Measurements from ENCODE around the gene ZNF836.

DNA sequence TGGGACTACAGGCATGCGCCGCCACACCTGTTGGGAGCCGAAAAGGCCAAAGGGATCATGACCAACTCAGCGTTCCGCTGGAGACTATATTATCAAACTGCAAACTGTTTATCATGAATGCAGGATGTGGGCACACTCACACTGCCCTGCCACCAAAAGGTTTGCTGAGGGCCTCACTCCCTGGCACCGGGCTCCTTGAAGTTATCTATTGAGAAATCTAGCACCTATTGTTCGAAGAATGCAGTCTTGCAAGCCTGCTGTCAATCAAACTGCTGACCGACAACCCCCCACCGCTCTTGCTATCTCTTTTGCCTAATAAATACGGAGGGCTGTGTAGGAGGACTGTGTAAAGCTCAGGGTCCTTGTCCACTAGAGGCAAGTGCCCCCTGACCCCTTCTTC is 5.2 kb upstream of the ZNF836 start:
- no peak for TF ChIP-seq POLR2A (IDR thresholded peaks at IDR 0.05)
- TF ChIP-seq, protein P1, sequence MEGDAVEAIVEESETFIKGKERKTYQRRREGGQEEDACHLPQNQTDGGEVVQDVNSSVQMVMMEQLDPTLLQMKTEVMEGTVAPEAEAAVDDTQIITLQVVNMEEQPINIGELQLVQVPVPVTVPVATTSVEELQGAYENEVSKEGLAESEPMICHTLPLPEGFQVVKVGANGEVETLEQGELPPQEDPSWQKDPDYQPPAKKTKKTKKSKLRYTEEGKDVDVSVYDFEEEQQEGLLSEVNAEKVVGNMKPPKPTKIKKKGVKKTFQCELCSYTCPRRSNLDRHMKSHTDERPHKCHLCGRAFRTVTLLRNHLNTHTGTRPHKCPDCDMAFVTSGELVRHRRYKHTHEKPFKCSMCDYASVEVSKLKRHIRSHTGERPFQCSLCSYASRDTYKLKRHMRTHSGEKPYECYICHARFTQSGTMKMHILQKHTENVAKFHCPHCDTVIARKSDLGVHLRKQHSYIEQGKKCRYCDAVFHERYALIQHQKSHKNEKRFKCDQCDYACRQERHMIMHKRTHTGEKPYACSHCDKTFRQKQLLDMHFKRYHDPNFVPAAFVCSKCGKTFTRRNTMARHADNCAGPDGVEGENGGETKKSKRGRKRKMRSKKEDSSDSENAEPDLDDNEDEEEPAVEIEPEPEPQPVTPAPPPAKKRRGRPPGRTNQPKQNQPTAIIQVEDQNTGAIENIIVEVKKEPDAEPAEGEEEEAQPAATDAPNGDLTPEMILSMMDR (IDR thresholded peaks at IDR 0.05), result no peak
